Astrocyte (in vitro differentiated cells and primary cell): ENCODE measurements around the gene PSMG3. TPM values are rescaled to one million over a fixed set of nuclear protein-coding genes. Genes with fewer than 3 reads are reported as not detected.

ENCODE experiments used
- DNase-seq: peaks from one replicate; pipeline ENCODE4 v3.0.0-alpha.2; 2010; ENCODE audit warnings: low read depth
- FAIRE-seq: peaks from 2 replicates; lab custom pipeline; 2011; peaks lifted over from hg19 to GRCh38; lab: Jason Lieb, UNC
- H2AFZ ChIP-seq: 2 replicates; pipeline ENCODE4 v1.6.0; 2012; ENCODE audit warnings: low read depth, low read length, inconsistent platforms
- H3K27ac ChIP-seq: 2 replicates; pipeline ENCODE4 v1.5.1; 2011; ENCODE audit warnings: low read depth, low read length, inconsistent platforms
- H3K27me3 ChIP-seq: 2 replicates; pipeline ENCODE4 v1.6.0; 2011; ENCODE audit warnings: low read length, inconsistent platforms; ENCODE audit not compliant: insufficient read depth
- H3K36me3 ChIP-seq: 2 replicates; pipeline ENCODE4 v1.5.1; 2011; ENCODE audit warnings: low read length, inconsistent platforms; ENCODE audit not compliant: insufficient read depth
- H3K4me1 ChIP-seq: 2 replicates; pipeline ENCODE4 v1.5.1; 2011; ENCODE audit warnings: low read length, inconsistent platforms; ENCODE audit not compliant: insufficient read depth
- H3K4me2 ChIP-seq: 2 replicates; pipeline ENCODE4 v1.6.0; 2012; ENCODE audit warnings: low read length, inconsistent platforms
- H3K4me3 ChIP-seq: 2 replicates; pipeline ENCODE4 v1.5.1; 2011; ENCODE audit warnings: low read depth, mild to moderate bottlenecking, low read length, inconsistent platforms; ENCODE audit not compliant: insufficient read depth
- H3K79me2 ChIP-seq: 2 replicates; pipeline ENCODE4 v1.6.0; 2012; ENCODE audit warnings: mild to moderate bottlenecking, low read length, inconsistent platforms; ENCODE audit not compliant: insufficient read depth
- H3K9ac ChIP-seq: 2 replicates; pipeline ENCODE4 v1.6.0; 2012; ENCODE audit warnings: mild to moderate bottlenecking, low read length, inconsistent platforms
- H3K9me3 ChIP-seq: 2 replicates; pipeline ENCODE4 v1.5.1; 2012; ENCODE audit warnings: low read depth, mild to moderate bottlenecking, low read length, inconsistent platforms; ENCODE audit not compliant: insufficient read depth
- H4K20me1 ChIP-seq: 2 replicates; pipeline ENCODE4 v1.6.0; 2012; ENCODE audit warnings: low read length, inconsistent platforms; ENCODE audit not compliant: insufficient read depth
- H3K27ac Mint-ChIP-seq: one replicate; pipeline ENCODE4 v1.8.0; 2021; ENCODE audit warnings: mild to moderate bottlenecking, mixed read lengths; ENCODE audit not compliant: unreplicated experiment
- H3K27me3 Mint-ChIP-seq: one replicate; pipeline ENCODE4 v1.8.0; 2021; ENCODE audit warnings: low read depth, mixed read lengths; ENCODE audit not compliant: unreplicated experiment
- H3K36me3 Mint-ChIP-seq: one replicate; pipeline ENCODE4 v1.8.0; 2021; ENCODE audit warnings: low read depth, mixed read lengths; ENCODE audit not compliant: unreplicated experiment
- H3K4me1 Mint-ChIP-seq: one replicate; pipeline ENCODE4 v1.8.0; 2021; ENCODE audit warnings: low read depth, mixed read lengths; ENCODE audit not compliant: unreplicated experiment
- H3K4me3 Mint-ChIP-seq: one replicate; pipeline ENCODE4 v1.8.0; 2021; ENCODE audit warnings: mild to moderate bottlenecking, moderate library complexity, mixed read lengths; ENCODE audit not compliant: unreplicated experiment
- H3K9me3 Mint-ChIP-seq: one replicate; pipeline ENCODE4 v1.8.0; 2021; ENCODE audit warnings: mild to moderate bottlenecking, mixed read lengths; ENCODE audit not compliant: unreplicated experiment
- CTCF ChIP-seq: IDR thresholded peaks from 2 replicates; pipeline ENCODE4 v1.5.1; 2011; ENCODE audit warnings: low read depth, mild to moderate bottlenecking, inconsistent platforms, low read length, moderate library complexity; ENCODE audit not compliant: insufficient read depth
- EZH2 ChIP-seq: IDR thresholded peaks from 2 replicates; pipeline ENCODE4 v1.6.1; 2012; ENCODE audit warnings: mild to moderate bottlenecking, low read length, inconsistent platforms; ENCODE audit not compliant: insufficient read depth
- total RNA-seq: library from RNA; stranded (reverse); gene quantifications from 2 replicates; pipeline ENCODE4 v1.2.1, GENCODE V29; 2021

The PSMG3 gene
- total RNA-seq, 1 donor from 2014 or later = 30.3 TPM

GRCh38 chr7:1534330-1535099 lies 35.3 kb downstream of the PSMG3 start:
- Mint-ChIP-seq H3K4me1 (peaks cover 33% of the 10 kb centered on the region), H3K4me3 (no peak overlapping the region), H3K9me3 (no peaks in the 10 kb centered on the region), H3K36me3 (peaks cover 4% of the 10 kb centered on the region), H3K27ac (peak overlapping the region; percentile 53), H3K27me3 (no peaks in the 10 kb centered on the region)
- Histone ChIP-seq H2AFZ (no peak overlapping the region), H4K20me1 (peaks cover 23% of the 10 kb centered on the region), H3K4me3 (no peak overlapping the region), H3K36me3 (no peaks in the 10 kb centered on the region), H3K9me3 (no peaks in the 10 kb centered on the region), H3K4me1 (peaks cover 72% of the 10 kb centered on the region), H3K79me2 (peaks cover 68% of the 10 kb centered on the region), H3K27ac (peak overlapping the region; percentile 97), H3K4me2 (peak overlapping the region; percentile 83), H3K27me3 (no peaks in the 10 kb centered on the region), H3K9ac (peak overlapping the region; percentile 88)
- FAIRE-seq = no peak
- no peak for DNase-seq
- TF ChIP-seq EZH2 (no peak), CTCF (no peak)

- Histone ChIP-seq H4K20me1 (peaks cover 21% of the 10 kb centered on the region), H3K4me1 (peaks cover 66% of the 10 kb centered on the region), H3K79me2 (peaks cover 61% of the 10 kb centered on the region), H3K4me2 (peak overlapping the region; percentile 83), H3K9ac (peak overlapping the region; percentile 88), H2AFZ (no peak overlapping the region), H3K36me3 (no peaks in the 10 kb centered on the region), H3K27ac (peak overlapping the region; percentile 97), H3K9me3 (no peaks in the 10 kb centered on the region), H3K27me3 (no peaks in the 10 kb centered on the region), H3K4me3 (peak overlapping the region; percentile 80)
- Mint-ChIP-seq H3K27ac (peak overlapping the region; percentile 96), H3K4me1 (peaks cover 31% of the 10 kb centered on the region), H3K4me3 (peak overlapping the region; percentile 90), H3K9me3 (no peaks in the 10 kb centered on the region), H3K27me3 (no peaks in the 10 kb centered on the region), H3K36me3 (peaks cover 4% of the 10 kb centered on the region)
- DNase-seq = peak; percentile 89
- peak; percentile 77 for FAIRE-seq
- TF ChIP-seq EZH2 (no peak), CTCF (no peak)
These were observed 36.1 kb downstream of the PSMG3 start for GRCh38 chr7:1533547-1534329.
